Activated CD4-positive, alpha-beta T cell treated with anti-CD3 and anti-CD28 coated beads, Interleukin-2, amount 10 ng/mL, durations not matched to agents 7 days and 5 days (primary cell): ENCODE results near the gene PAQR4. TPM values are rescaled to one million over a fixed set of nuclear protein-coding genes. Genes with fewer than 3 reads are reported as not detected.

Experiments
- CTCF ChIA-PET: fragments of 350-600 bp; sonication (Branson Sonifier 250); formaldehyde crosslinking; loops from one replicate; lab custom pipeline; 2021; ENCODE audit warnings: antibody characterized with exemption; lab: Charles Lee
- POLR2A ChIA-PET: fragments of 350-600 bp; sonication (Branson Sonifier 250); formaldehyde crosslinking; loops from one replicate; lab custom pipeline; 2021; ENCODE audit warnings: antibody characterized with exemption; lab: Charles Lee
- DNase-seq: peaks from one replicate; pipeline ENCODE4 v3.0.0-alpha.2; 2020
- H3K27ac Mint-ChIP-seq: one replicate; pipeline ENCODE4 v1.8.0; 2021; ENCODE audit warnings: mild to moderate bottlenecking, moderate library complexity, mixed read lengths
- H3K27me3 Mint-ChIP-seq: one replicate; pipeline ENCODE4 v1.8.0; 2021; ENCODE audit warnings: mixed read lengths
- H3K36me3 Mint-ChIP-seq: one replicate; pipeline ENCODE4 v1.8.0; 2021; ENCODE audit warnings: low read depth, mixed read lengths
- H3K4me1 Mint-ChIP-seq: one replicate; pipeline ENCODE4 v1.8.0; 2021; ENCODE audit warnings: mixed read lengths
- H3K4me3 Mint-ChIP-seq: one replicate; pipeline ENCODE4 v1.8.0; 2021; ENCODE audit warnings: mild to moderate bottlenecking, moderate library complexity, mixed read lengths
- H3K9me3 Mint-ChIP-seq: one replicate; pipeline ENCODE4 v1.8.0; 2021; ENCODE audit warnings: mixed read lengths
- total RNA-seq, 2 experiments: library from RNA; stranded (reverse); gene quantifications; one replicate each; pipeline ENCODE4 v1.2.3, GENCODE V29; 2021

PAQR4 gene
- total RNA-seq, 2 experiments from 2014 or later, result 49.7 to 50.9 TPM

- Mint-ChIP-seq H3K9me3 (no peaks in the 10 kb centered on the region), H3K4me3 (peak within 1 kb of the TSS; percentile 89)
- peak; percentile 93 for DNase-seq
These were observed 11.4 kb downstream of the PAQR4 start, which contains the start of gene PKMYT1 for GRCh38 chr16:2980227-2981176. Gene PKMYT1 (minus strand): TSS chr16:2980446. CDS start chr16:2979657, 789 bp downstream.

GRCh38 chr16:2981177-2981898, 12.2 kb downstream of the PAQR4 start:
- ChIA-PET CTCF (interaction anchor here (0.9 to 4.2 kb wide), 5 partner anchors 12 to 120 kb away, joined by 3 to 19 read pairs (median 4); partner anchors contain the start of gene PAQR4), POLR2A (interaction anchor here (0.6 kb wide), 1 partner anchor 26 kb away, joined by 3 read pairs; no protein-coding TSS in a partner anchor)
- H3K36me3 Mint-ChIP-seq, result peaks cover 5% of the 10 kb centered on the region
- H3K4me1 Mint-ChIP-seq, result peaks cover 44% of the 10 kb centered on the region
- H3K27ac Mint-ChIP-seq, result peak overlapping the region; percentile 88
- no peaks in the 10 kb centered on the region for H3K27me3 Mint-ChIP-seq
- H3K4me3 Mint-ChIP-seq, result peak overlapping the region; percentile 89
- H3K9me3 Mint-ChIP-seq, result no peaks in the 10 kb centered on the region
- no peak for DNase-seq

More at GRCh38 chr16:2980227-2981176, 11.4 kb downstream of the PAQR4 start, which contains the start of gene PKMYT1:
- Mint-ChIP-seq H3K27ac (peak within 1 kb of the TSS; percentile 92), H3K27me3 (no peaks in the 10 kb centered on the region), H3K4me1 (peaks cover 44% of the 10 kb centered on the region), H3K36me3 (peaks cover 5% of the 10 kb centered on the region)
- CTCF ChIA-PET, result interaction anchor here (0.6 to 4.2 kb wide), 9 partner anchors 11 to 395 kb away, joined by 3 to 19 read pairs (median 4); partner anchors contain the start of gene PAQR4
- POLR2A ChIA-PET, result interaction anchor here (0.6 to 1.0 kb wide), 2 partner anchors 10 to 103 kb away, joined by 3 to 5 read pairs; no protein-coding TSS in a partner anchor

GRCh38 chr16:2981899-2982250, 12.7 kb downstream of the PAQR4 start:
- H3K27ac Mint-ChIP-seq, result peak overlapping the region; percentile 88

GRCh38 chr16:2982402-2982801, 13.3 kb downstream of the PAQR4 start:
- H3K4me3 Mint-ChIP-seq, result peak overlapping the region; percentile 89

More at GRCh38 chr16:2981899-2982250, 12.7 kb downstream of the PAQR4 start:
- no peaks in the 10 kb centered on the region for H3K9me3 Mint-ChIP-seq
- H3K27me3 Mint-ChIP-seq, result no peaks in the 10 kb centered on the region
- H3K36me3 Mint-ChIP-seq, result peaks cover 5% of the 10 kb centered on the region
- H3K4me3 Mint-ChIP-seq, result peak overlapping the region; percentile 89
- no peak for DNase-seq
- peaks cover 43% of the 10 kb centered on the region for H3K4me1 Mint-ChIP-seq
- ChIA-PET CTCF (interaction anchor here (0.9 to 4.2 kb wide), 2 partner anchors 47 to 113 kb away, joined by 3 to 16 read pairs; no protein-coding TSS in a partner anchor), POLR2A (no interaction called here)

GRCh38 chr16:2983706-2984136, 14.6 kb downstream of the PAQR4 start:
- peak; percentile 72 for DNase-seq
- Mint-ChIP-seq H3K27me3 (no peaks in the 10 kb centered on the region), H3K9me3 (no peaks in the 10 kb centered on the region), H3K36me3 (no peaks in the 10 kb centered on the region), H3K4me3 (peak overlapping the region; percentile 44), H3K27ac (peak overlapping the region; percentile 54), H3K4me1 (peaks cover 27% of the 10 kb centered on the region)
- ChIA-PET POLR2A (no interaction called here), CTCF (interaction anchor here (1.0 to 1.6 kb wide), 3 partner anchors 10 to 44 kb away, joined by 3 to 4 read pairs (median 4); no protein-coding TSS in a partner anchor)

More at GRCh38 chr16:2982402-2982801, 13.3 kb downstream of the PAQR4 start:
- no peaks in the 10 kb centered on the region for H3K9me3 Mint-ChIP-seq
- CTCF ChIA-PET, result interaction anchor here (0.7 to 1.5 kb wide), 4 partner anchors 9 to 155 kb away, joined by 3 to 4 read pairs (median 3); no protein-coding TSS in a partner anchor
- POLR2A ChIA-PET, result no interaction called here
- peaks cover 38% of the 10 kb centered on the region for H3K4me1 Mint-ChIP-seq
- H3K27ac Mint-ChIP-seq, result no peak overlapping the region
- peaks cover 5% of the 10 kb centered on the region for H3K36me3 Mint-ChIP-seq
- H3K27me3 Mint-ChIP-seq, result no peaks in the 10 kb centered on the region
- no peak for DNase-seq

- Mint-ChIP-seq H3K4me1 (peaks cover 24% of the 10 kb centered on the region), H3K9me3 (no peaks in the 10 kb centered on the region), H3K4me3 (no peak overlapping the region), H3K27me3 (no peaks in the 10 kb centered on the region), H3K27ac (no peak overlapping the region), H3K36me3 (no peaks in the 10 kb centered on the region)
- DNase-seq, result no peak
- CTCF ChIA-PET, result interaction anchor here (1.1 to 1.4 kb wide), 2 partner anchors 15 to 18 kb away, joined by 3 to 5 read pairs; no protein-coding TSS in a partner anchor
- POLR2A ChIA-PET, result no interaction called here
These were observed 16.3 kb downstream of the PAQR4 start for GRCh38 chr16:2985462-2985861.

GRCh38 chr16:2985893-2986355, 16.8 kb downstream of the PAQR4 start:
- Mint-ChIP-seq H3K27me3 (no peaks in the 10 kb centered on the region), H3K36me3 (no peaks in the 10 kb centered on the region), H3K9me3 (no peaks in the 10 kb centered on the region), H3K4me3 (no peak overlapping the region), H3K27ac (no peak overlapping the region), H3K4me1 (peaks cover 22% of the 10 kb centered on the region)
- no peak for DNase-seq
- POLR2A ChIA-PET, result no interaction called here
- CTCF ChIA-PET, result interaction anchor here (1.1 kb wide), 1 partner anchor 16 kb away, joined by 3 read pairs; no protein-coding TSS in a partner anchor

GRCh38 chr16:2986623-2987188, 17.6 kb downstream of the PAQR4 start:
- H3K27ac Mint-ChIP-seq, result no peak overlapping the region
- CTCF ChIA-PET, result interaction anchor here (1.8 kb wide), 1 partner anchor 11 kb away, joined by 4 read pairs; no protein-coding TSS in a partner anchor

GRCh38 chr16:2987286-2987685, 18.1 kb downstream of the PAQR4 start:
- H3K36me3 Mint-ChIP-seq, result no peaks in the 10 kb centered on the region
- ChIA-PET CTCF (interaction anchor here (1.0 to 1.8 kb wide), 3 partner anchors 12 to 17 kb away, joined by 3 to 4 read pairs (median 3); no protein-coding TSS in a partner anchor), POLR2A (no interaction called here)
- no peak overlapping the region for H3K27ac Mint-ChIP-seq
- H3K27me3 Mint-ChIP-seq, result no peaks in the 10 kb centered on the region
- no peak overlapping the region for H3K4me3 Mint-ChIP-seq
- DNase-seq, result no peak
- peaks cover 10% of the 10 kb centered on the region for H3K4me1 Mint-ChIP-seq
- H3K9me3 Mint-ChIP-seq, result no peaks in the 10 kb centered on the region

More at GRCh38 chr16:2986623-2987188, 17.6 kb downstream of the PAQR4 start:
- no peaks in the 10 kb centered on the region for H3K36me3 Mint-ChIP-seq
- POLR2A ChIA-PET, result no interaction called here
- no peaks in the 10 kb centered on the region for H3K9me3 Mint-ChIP-seq
- no peak overlapping the region for H3K4me3 Mint-ChIP-seq
- peaks cover 14% of the 10 kb centered on the region for H3K4me1 Mint-ChIP-seq
- no peak for DNase-seq
- H3K27me3 Mint-ChIP-seq, result no peaks in the 10 kb centered on the region

- Mint-ChIP-seq H3K36me3 (no peaks in the 10 kb centered on the region), H3K4me3 (no peak overlapping the region), H3K27me3 (no peaks in the 10 kb centered on the region), H3K9me3 (no peaks in the 10 kb centered on the region), H3K4me1 (peaks cover 8% of the 10 kb centered on the region), H3K27ac (no peak overlapping the region)
- ChIA-PET CTCF (interaction anchor here (1.0 to 1.8 kb wide), 3 partner anchors 12 to 16 kb away, joined by 3 to 4 read pairs (median 3); no protein-coding TSS in a partner anchor), POLR2A (no interaction called here)
- no peak for DNase-seq
These were observed 18.7 kb downstream of the PAQR4 start for GRCh38 chr16:2987833-2988232.

- peaks cover 6% of the 10 kb centered on the region for H3K4me1 Mint-ChIP-seq
- no peak for DNase-seq
- H3K27me3 Mint-ChIP-seq, result no peaks in the 10 kb centered on the region
- no peaks in the 10 kb centered on the region for H3K9me3 Mint-ChIP-seq
- H3K36me3 Mint-ChIP-seq, result no peaks in the 10 kb centered on the region
- ChIA-PET POLR2A (no interaction called here), CTCF (interaction anchor here (0.9 to 1.8 kb wide), 2 partner anchors 13 to 23 kb away, joined by 3 to 4 read pairs; no protein-coding TSS in a partner anchor)
- H3K4me3 Mint-ChIP-seq, result no peak overlapping the region
- H3K27ac Mint-ChIP-seq, result no peak overlapping the region
These were observed 19.5 kb downstream of the PAQR4 start for GRCh38 chr16:2988590-2989099.
